GM21381 (cell line): ENCODE data around the gene FOXRED1.
A peak's percentile ranks its signal among the peaks of the same experiment; 100 is the strongest.

Source experiments
- ATAC-seq: cut with Tn5 transposase; IDR thresholded peaks from one replicate; pipeline ENCODE4 v1.9.1; 2021; ENCODE audit warnings: mild to moderate bottlenecking, moderate library complexity; ENCODE audit not compliant: unreplicated experiment

FOXRED1 gene

GRCh38 chr11:126310200-126310991, 41.4 kb downstream of the FOXRED1 start:
- peak; percentile 31 for ATAC-seq

- no peak for ATAC-seq
Measured at GRCh38 chr11:126310992-126311310, 42.0 kb downstream of the FOXRED1 start.

- peak; percentile 77 for ATAC-seq
Measured at GRCh38 chr11:126311401-126312291, 42.7 kb downstream of the FOXRED1 start.

GRCh38 chr11:126312961-126313360, 44.0 kb downstream of the FOXRED1 start:
- no peak for ATAC-seq

- no peak for ATAC-seq
Measured at GRCh38 chr11:126313826-126314225, 44.9 kb downstream of the FOXRED1 start.

GRCh38 chr11:126317432-126317755, 48.4 kb downstream of the FOXRED1 start:
- no peak for ATAC-seq

GRCh38 chr11:126317756-126318573, 49.0 kb downstream of the FOXRED1 start:
- no peak for ATAC-seq

GRCh38 chr11:126318574-126319373, 49.8 kb downstream of the FOXRED1 start:
- ATAC-seq, result peak; percentile 81

GRCh38 chr11:126319374-126319740, 50.4 kb downstream of the FOXRED1 start:
- ATAC-seq, result no peak

GRCh38 chr11:126322996-126323395, 54.0 kb downstream of the FOXRED1 start:
- no peak for ATAC-seq

GRCh38 chr11:126327281-126328000, 58.5 kb downstream of the FOXRED1 start:
- no peak for ATAC-seq
